Sigmoid colon (tissue), 4 donors: ENCODE measurements around the gene EP400.

ENCODE experiments used
- POLR2A ChIP-seq, 2 donors: fragments of 450-650 bp; IDR thresholded peaks; one replicate each; pipeline ENCODE4 v1.6.1; 2016; ENCODE audit warnings: antibody characterized with exemption in 2 of 2, mild to moderate bottlenecking in 2 of 2, moderate library complexity in 2 of 2
- POLR2AphosphoS5 ChIP-seq, 4 donors: sonication (generic); formaldehyde crosslinking; IDR thresholded peaks; one replicate each; pipeline ENCODE4 v1.6.1; 2017; ENCODE audit warnings: antibody characterized with exemption in 4 of 4
- TF ChIP-seq, protein P1 (sequence below), 4 experiments: fragments of 450-650 bp in 3 of 4; fragments of 200-600 bp in 1 of 4; IDR thresholded peaks; one replicate each; pipeline ENCODE4 v1.5.1; 2016 to 2019; ENCODE audit warnings: antibody characterized with exemption in 4 of 4, mild to moderate bottlenecking in 3 of 4, moderate library complexity in 2 of 4

DNA sequence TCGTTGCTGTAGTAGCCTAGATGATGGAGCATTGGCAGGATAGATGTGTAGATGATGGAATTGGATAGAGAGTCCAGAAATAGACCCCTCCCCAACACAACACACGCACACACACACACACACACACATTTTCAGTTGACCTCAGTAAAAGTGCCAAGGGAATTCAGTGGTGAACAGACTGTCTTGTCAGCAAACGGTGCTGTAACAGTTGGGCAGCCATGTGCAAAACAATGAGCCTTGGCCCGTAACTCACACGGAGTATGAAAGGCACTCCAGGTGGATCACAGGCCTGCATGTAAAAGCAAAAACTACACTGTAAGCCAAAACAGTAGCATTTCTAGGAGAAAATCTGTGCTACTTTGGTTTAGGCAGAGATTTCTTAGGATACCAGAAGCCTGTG is 106.6 kb downstream of the EP400 start:
- TF ChIP-seq POLR2A (IDR thresholded peaks at IDR 0.05) (no peak), POLR2AphosphoS5 (IDR thresholded peaks at IDR 0.05) (no peak)
- TF ChIP-seq, protein P1, sequence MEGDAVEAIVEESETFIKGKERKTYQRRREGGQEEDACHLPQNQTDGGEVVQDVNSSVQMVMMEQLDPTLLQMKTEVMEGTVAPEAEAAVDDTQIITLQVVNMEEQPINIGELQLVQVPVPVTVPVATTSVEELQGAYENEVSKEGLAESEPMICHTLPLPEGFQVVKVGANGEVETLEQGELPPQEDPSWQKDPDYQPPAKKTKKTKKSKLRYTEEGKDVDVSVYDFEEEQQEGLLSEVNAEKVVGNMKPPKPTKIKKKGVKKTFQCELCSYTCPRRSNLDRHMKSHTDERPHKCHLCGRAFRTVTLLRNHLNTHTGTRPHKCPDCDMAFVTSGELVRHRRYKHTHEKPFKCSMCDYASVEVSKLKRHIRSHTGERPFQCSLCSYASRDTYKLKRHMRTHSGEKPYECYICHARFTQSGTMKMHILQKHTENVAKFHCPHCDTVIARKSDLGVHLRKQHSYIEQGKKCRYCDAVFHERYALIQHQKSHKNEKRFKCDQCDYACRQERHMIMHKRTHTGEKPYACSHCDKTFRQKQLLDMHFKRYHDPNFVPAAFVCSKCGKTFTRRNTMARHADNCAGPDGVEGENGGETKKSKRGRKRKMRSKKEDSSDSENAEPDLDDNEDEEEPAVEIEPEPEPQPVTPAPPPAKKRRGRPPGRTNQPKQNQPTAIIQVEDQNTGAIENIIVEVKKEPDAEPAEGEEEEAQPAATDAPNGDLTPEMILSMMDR (IDR thresholded peaks at IDR 0.05) = no peak
